Adrenal gland (tissue), 12 donors: ENCODE results near the gene FBXO8. TPM values are rescaled to one million over a fixed set of nuclear protein-coding genes. Genes with fewer than 3 reads are reported as not detected.

Source experiments
- DNase-seq, 7 donors: peaks; one replicate each; pipeline ENCODE4 v3.0.0-alpha.2; 2019 to 2020
- H3K27ac ChIP-seq, 5 donors: fragments of 200-600 bp; sonication (generic) in 4 of 5; 1 replicate in 3 of 5; 2 replicates in 2 of 5; pipeline versions ENCODE4 v1.5.1 to v1.8.0; 2016 to 2020; ENCODE audit warnings: mild to moderate bottlenecking in 1 of 5
- H3K27me3 ChIP-seq: fragments of 200-600 bp; 2 replicates; pipeline ENCODE4 v1.8.0; 2021
- H3K36me3 ChIP-seq, 2 donors: fragments of 200-600 bp; replicated peaks in 1 of 2; 1 replicate in 1 of 2; 2 replicates in 1 of 2; pipeline versions ENCODE4 v1.5.1 to v1.8.0; 2018 to 2022
- H3K4me1 ChIP-seq, 2 donors: fragments of 200-600 bp; replicated peaks in 1 of 2; 1 replicate in 1 of 2; 2 replicates in 1 of 2; pipeline versions ENCODE4 v1.5.1 to v1.8.0; 2018 to 2021
- H3K4me3 ChIP-seq, 4 donors: fragments of 200-600 bp; sonication (generic) in 3 of 4; one replicate each; pipeline ENCODE4 v1.5.1; 2016 to 2018
- H3K9me3 ChIP-seq, 3 donors: fragments of 200-600 bp; sonication (generic) in 1 of 3; replicated peaks in 1 of 3; 1 replicate in 2 of 3; 2 replicates in 1 of 3; pipeline versions ENCODE4 v1.5.1 to v1.8.0; 2016 to 2021
- CTCF ChIP-seq, 6 experiments: fragments of 450-650 bp in 4 of 6; fragments of 200-600 bp in 2 of 6; sonication (generic) in 1 of 6; IDR thresholded peaks; 1 replicate in 5 of 6; 2 replicates in 1 of 6; pipeline versions ENCODE4 v1.5.1 to v1.8.0; 2016 to 2021; ENCODE audit warnings: antibody characterized with exemption in 6 of 6, mild to moderate bottlenecking in 2 of 6, moderate library complexity in 1 of 6
- POLR2A ChIP-seq, 2 donors: fragments of 450-650 bp; IDR thresholded peaks; one replicate each; pipeline ENCODE4 v1.6.1; 2017; ENCODE audit warnings: antibody characterized with exemption in 2 of 2, mild to moderate bottlenecking in 2 of 2, moderate library complexity in 1 of 2
- WGBS, 4 donors: extraction: QIAGEN DNeasy Blood & Tissue Kit in 2 of 4; methylation state at CpG; one replicate each; pipeline versions ENCODE4 v1.1.5 to v1.1.7; 2013 to 2017; 5-methylcytosine and 5-hydroxymethylcytosine counted together
- intact Hi-C, 2 donors: fragments of 100-400 bp; cut with DNase I; formaldehyde crosslinking; loops; one replicate each; pipeline versions ENCODE4 v1.14.1 to v1.15.0; 2022 to 2023
- polyA plus RNA-seq, 3 donors: library from polyadenylated mRNA; stranded (reverse); fragments of 200-250 nt in 2 of 3; fragments of 350-450 nt in 1 of 3; fragmentation: Illumina TruSeq in 1 of 3; extraction: RNeasy Lipid Tissue Mini Kit (QIAGEN cat#74804) in 1 of 3; gene quantifications; one replicate each; pipeline ENCODE4 v1.2.3, GENCODE V29; 2013 to 2014
- total RNA-seq, 9 donors: library from RNA; depleted of rRNA in 4 of 9; stranded (reverse); fragments of >200 nt in 4 of 9; fragments of 120-200 nt in 1 of 9; fragmentation: NEBNext Ultra II Directional in 1 of 9; extraction: Animal tissue kit (Norgen Biotek cat#: 25700) in 1 of 9; gene quantifications; one replicate each; pipeline versions ENCODE4 v1.1.0 to v1.2.4, GENCODE V29; 2013 to 2023
- donor health status: healthy with polysubstance abuse.
- donor health status: Bipolar disorder and iron deficiency.
- donor health status: DM: yes; HTN: yes; CAD: no.
- donor health status: DM: no; HTN: no; CAD: no.
- donor health status: DM: no; HTN: no; CAD: no.
- donor health status: DM: yes; HTN: yes; CAD: no.

The FBXO8 gene
- total and polyA plus RNA-seq, 12 donors = 17.9 to 60.9 (median 37.5) TPM

GRCh38 chr4:174210354-174210753, 73.1 kb downstream of the FBXO8 start:
- TF ChIP-seq CTCF (IDR thresholded peaks at IDR 0.05) = no peak
- no peak for TF ChIP-seq POLR2A (IDR thresholded peaks at IDR 0.05)

GRCh38 chr4:174209341-174209740, 74.1 kb downstream of the FBXO8 start:
- no peak overlapping the region for H3K4me3 ChIP-seq
- intact Hi-C loops = no loop called here
- H3K9me3 ChIP-seq = no peaks in the 10 kb centered on the region
- TF ChIP-seq POLR2A (IDR thresholded peaks at IDR 0.05) (no peak), CTCF (IDR thresholded peaks at IDR 0.05) (no peak)
- no peaks in the 10 kb centered on the region for H3K36me3 ChIP-seq
- DNase-seq = no peak
- no peak overlapping the region for H3K27ac ChIP-seq
- peaks cover 30% of the 10 kb centered on the region for H3K27me3 ChIP-seq
- 19 to 35% (median 24%) methylated on average over 1 of the region's 1 CpG for WGBS, 4 donors
- H3K4me1 ChIP-seq = peaks cover 0 to 4% of the 10 kb centered on the region in 2 donors

More at GRCh38 chr4:174210354-174210753, 73.1 kb downstream of the FBXO8 start:
- Histone ChIP-seq H3K27me3 (peaks cover 40% of the 10 kb centered on the region), H3K9me3 (peaks cover 0 to 2% (median 0%) of the 10 kb centered on the region in 3 donors), H3K27ac (no peak overlapping the region), H3K4me3 (no peak overlapping the region), H3K4me1 (peaks cover 0 to 5% of the 10 kb centered on the region in 2 donors), H3K36me3 (no peaks in the 10 kb centered on the region)
- DNase-seq = no peak
- WGBS, 4 donors = 67 to 80% (median 72%) methylated on average over 2 of the region's 2 CpGs
- intact Hi-C loops = no loop called here

- TF ChIP-seq POLR2A (IDR thresholded peaks at IDR 0.05) (no peak), CTCF (IDR thresholded peaks at IDR 0.05) (no peak)
- H3K36me3 ChIP-seq = no peaks in the 10 kb centered on the region
- no peak overlapping the region for H3K27ac ChIP-seq
- H3K27me3 ChIP-seq = peaks cover 14% of the 10 kb centered on the region
- H3K4me3 ChIP-seq = no peak overlapping the region
- 48 to 62% (median 59%) methylated on average over 3 of the region's 3 CpGs for WGBS, 4 donors
- intact Hi-C loops = no loop called here
- H3K9me3 ChIP-seq = no peaks in the 10 kb centered on the region
- no peaks in the 10 kb centered on the region for H3K4me1 ChIP-seq
- no peak for DNase-seq
These were observed 76.1 kb downstream of the FBXO8 start for GRCh38 chr4:174207367-174207766.

GRCh38 chr4:174204164-174204831, 79.2 kb downstream of the FBXO8 start:
- Histone ChIP-seq H3K9me3 (no peaks in the 10 kb centered on the region), H3K36me3 (no peaks in the 10 kb centered on the region), H3K4me1 (no peaks in the 10 kb centered on the region), H3K27me3 (peaks cover 22% of the 10 kb centered on the region), H3K27ac (no peak overlapping the region), H3K4me3 (no peak overlapping the region)
- no peak for DNase-seq
- intact Hi-C loops = no loop called here
- TF ChIP-seq CTCF (IDR thresholded peaks at IDR 0.05) = no peak
- no peak for TF ChIP-seq POLR2A (IDR thresholded peaks at IDR 0.05)
- 64 to 73% (median 66%) methylated on average over 9 of the region's 9 CpGs for WGBS, 4 donors
